Right lobe of liver (tissue), 4 donors: Measurements from ENCODE around the gene HIBADH.

Source experiments
- CTCF ChIP-seq, 4 donors: fragments of 200-600 bp in 3 of 4; fragments of 450-650 bp in 1 of 4; IDR thresholded peaks; one replicate each; pipeline versions ENCODE4 v1.5.1 to v1.8.0; 2016 to 2022; ENCODE audit warnings: antibody characterized with exemption in 4 of 4, mild to moderate bottlenecking in 2 of 4
- POLR2A ChIP-seq: fragments of 450-650 bp; IDR thresholded peaks from one replicate; pipeline ENCODE4 v1.6.1; 2017; ENCODE audit warnings: antibody characterized with exemption, mild to moderate bottlenecking
- donor health status: DM: no; HTN: no; CAD: no.
- donor health status: DM: no; HTN: no; CAD: no.
- donor health status: DM: no; HTN: yes; CAD: no.

GRCh38 chr7:27478084-27478483, 184.6 kb downstream of the HIBADH start:
- no peak for TF ChIP-seq POLR2A
- no peak for TF ChIP-seq CTCF (IDR thresholded peaks at IDR 0.05)
